Measurements from ENCODE around the gene CPSF7.
A peak's percentile ranks its signal among the peaks of the same experiment; 100 is the strongest.

Gene CPSF7

GRCh38 chr11:61357233-61357893, 72.4 kb downstream of the CPSF7 start:
- H3K36me3 Mint-ChIP-seq (ENCODE audit: low read depth), result peaks cover 10% of the 10 kb centered on the region
- TF ChIP-seq CTCF (IDR thresholded peaks at IDR 0.05; ENCODE audit: unreplicated experiment in 3 of 3), result no peak
- H3K9me3 Mint-ChIP-seq, result no peaks in the 10 kb centered on the region
- peaks cover 15% of the 10 kb centered on the region for H3K4me1 Mint-ChIP-seq
- H3K4me3 Mint-ChIP-seq, result peak overlapping the region; percentile 39 to 72 (median 51)
- no peaks in the 10 kb centered on the region for H3K27me3 Mint-ChIP-seq (ENCODE audit: low read depth)
- peak overlapping the region in 1 of 3 experiments; percentile 38 for H3K27ac Mint-ChIP-seq

- H3K4me3 Mint-ChIP-seq, result no peak overlapping the region
- H3K27ac Mint-ChIP-seq, result no peak overlapping the region
- no peaks in the 10 kb centered on the region for H3K9me3 Mint-ChIP-seq
- no peaks in the 10 kb centered on the region for H3K27me3 Mint-ChIP-seq (ENCODE audit: low read depth)
- H3K36me3 Mint-ChIP-seq (ENCODE audit: low read depth), result peaks cover 9% of the 10 kb centered on the region
- TF ChIP-seq CTCF (IDR thresholded peaks at IDR 0.05; ENCODE audit: unreplicated experiment in 3 of 3), result no peak
- H3K4me1 Mint-ChIP-seq, result peaks cover 11% of the 10 kb centered on the region
These were observed 73.1 kb downstream of the CPSF7 start for GRCh38 chr11:61356706-61357105.

GRCh38 chr11:61354208-61354607, 75.6 kb downstream of the CPSF7 start:
- H3K27ac Mint-ChIP-seq, result no peak overlapping the region
- peaks cover 16% of the 10 kb centered on the region for H3K36me3 Mint-ChIP-seq (ENCODE audit: low read depth)
- H3K4me3 Mint-ChIP-seq, result no peak overlapping the region
- H3K9me3 Mint-ChIP-seq, result no peaks in the 10 kb centered on the region
- no peaks in the 10 kb centered on the region for H3K27me3 Mint-ChIP-seq (ENCODE audit: low read depth)
- no peak for TF ChIP-seq CTCF (IDR thresholded peaks at IDR 0.05; ENCODE audit: unreplicated experiment in 3 of 3)
- H3K4me1 Mint-ChIP-seq, result no peaks in the 10 kb centered on the region

- H3K4me3 Mint-ChIP-seq, result no peak overlapping the region
- TF ChIP-seq CTCF (IDR thresholded peaks at IDR 0.05; ENCODE audit: unreplicated experiment in 3 of 3), result no peak
- H3K4me1 Mint-ChIP-seq, result no peaks in the 10 kb centered on the region
- H3K9me3 Mint-ChIP-seq, result no peaks in the 10 kb centered on the region
- peaks cover 16% of the 10 kb centered on the region for H3K36me3 Mint-ChIP-seq (ENCODE audit: low read depth)
- no peaks in the 10 kb centered on the region for H3K27me3 Mint-ChIP-seq (ENCODE audit: low read depth)
- no peak overlapping the region for H3K27ac Mint-ChIP-seq
These were observed 76.4 kb downstream of the CPSF7 start for GRCh38 chr11:61353131-61354067.
